Mesenchymal stem cell (in vitro differentiated cells and primary cell): ENCODE results near the gene DHX8.
"Not testable (repeated sequence)": the region's sequence is repeated elsewhere in the genome, so short reads cannot be mapped to it uniquely, and the experiment has no call there.

ENCODE experiments used
- DNase-seq: peaks from one replicate; pipeline ENCODE4 v3.0.0-alpha.2; 2013
- H2AFZ ChIP-seq: one replicate; pipeline ENCODE4 v1.6.1; 2013; ENCODE audit warnings: low read depth, mild to moderate bottlenecking, control low read depth, inconsistent platforms, low read length, moderate library complexity
- H2AK5ac ChIP-seq: 2 replicates; pipeline ENCODE4 v1.6.1; 2013; ENCODE audit warnings: low read length, moderate library complexity, mild to moderate bottlenecking, inconsistent platforms; ENCODE audit not compliant: severe bottlenecking
- H2BK120ac ChIP-seq: one replicate; pipeline ENCODE4 v1.6.1; 2013; ENCODE audit warnings: low read depth, mild to moderate bottlenecking, inconsistent platforms, low read length, moderate library complexity
- H2BK12ac ChIP-seq, 2 experiments: one replicate each; pipeline ENCODE4 v1.6.1; 2013; ENCODE audit warnings: inconsistent platforms in 2 of 2, low read length in 2 of 2, mild to moderate bottlenecking in 2 of 2, moderate library complexity in 2 of 2, control low read depth in 1 of 2
- H2BK15ac ChIP-seq: one replicate; pipeline ENCODE4 v1.6.1; 2013; ENCODE audit warnings: mild to moderate bottlenecking, low read depth, inconsistent platforms; ENCODE audit not compliant: poor library complexity, severe bottlenecking
- H2BK5ac ChIP-seq: 2 replicates; pipeline ENCODE4 v1.6.1; 2013; ENCODE audit warnings: low read depth, mild to moderate bottlenecking, low read length, control low read depth, inconsistent platforms; ENCODE audit not compliant: poor library complexity, severe bottlenecking
- H3K14ac ChIP-seq, 2 experiments: one replicate each; pipeline ENCODE4 v1.6.1; 2013; ENCODE audit warnings: inconsistent platforms in 2 of 2, low read length in 2 of 2, control low read depth in 1 of 2, mild to moderate bottlenecking in 1 of 2, moderate library complexity in 1 of 2
- H3K18ac ChIP-seq, 2 experiments: one replicate each; pipeline ENCODE4 v1.6.1; 2013; ENCODE audit warnings: inconsistent platforms in 2 of 2, low read length in 2 of 2, control low read depth in 1 of 2, low read depth in 1 of 2, mild to moderate bottlenecking in 1 of 2
- H3K23ac ChIP-seq, 2 experiments: one replicate each; pipeline ENCODE4 v1.6.1; 2013; ENCODE audit warnings: inconsistent platforms in 2 of 2, low read length in 2 of 2, mild to moderate bottlenecking in 2 of 2, moderate library complexity in 2 of 2, control low read depth in 1 of 2
- H3K27ac ChIP-seq: 2 replicates; pipeline ENCODE4 v1.5.1; 2013; ENCODE audit warnings: mild to moderate bottlenecking, moderate library complexity, low read length, control low read depth, inconsistent platforms; ENCODE audit not compliant: poor library complexity, severe bottlenecking
- H3K27me3 ChIP-seq, 2 experiments: 2 replicates each; pipeline versions ENCODE4 v1.6.1 to v1.7.0; 2013; ENCODE audit warnings: low read length in 2 of 2, mild to moderate bottlenecking in 2 of 2, moderate library complexity in 2 of 2, control low read depth in 1 of 2, inconsistent platforms in 1 of 2; ENCODE audit not compliant: control insufficient read depth in 1 of 2, insufficient read depth in 1 of 2
- H3K36me3 ChIP-seq, 2 experiments: 2 replicates each; pipeline versions ENCODE4 v1.6.1 to v1.7.0; 2013; ENCODE audit warnings: low read length in 2 of 2, control low read depth in 1 of 2, inconsistent platforms in 1 of 2, low read depth in 1 of 2, mild to moderate bottlenecking in 1 of 2; ENCODE audit not compliant: insufficient read depth in 2 of 2, control insufficient read depth in 1 of 2
- H3K4ac ChIP-seq, 2 experiments: one replicate each; pipeline ENCODE4 v1.6.1; 2013; ENCODE audit warnings: inconsistent platforms in 2 of 2, low read length in 2 of 2, mild to moderate bottlenecking in 2 of 2, moderate library complexity in 2 of 2, control low read depth in 1 of 2, low read depth in 1 of 2
- H3K4me1 ChIP-seq: 2 replicates; pipeline ENCODE4 v1.6.1; 2013; ENCODE audit warnings: low read depth, low read length, control low read depth; ENCODE audit not compliant: control insufficient read depth, insufficient read depth
- H3K4me2 ChIP-seq: 2 replicates; pipeline ENCODE4 v1.6.1; 2013; ENCODE audit warnings: low read length, mild to moderate bottlenecking, inconsistent platforms; ENCODE audit not compliant: poor library complexity, severe bottlenecking
- H3K4me3 ChIP-seq, 2 experiments: 2 replicates each; pipeline versions ENCODE4 v1.5.1 to v1.7.0; 2013; ENCODE audit warnings: low read length in 2 of 2, mild to moderate bottlenecking in 2 of 2, control low read depth in 1 of 2, low read depth in 1 of 2; ENCODE audit not compliant: insufficient read depth in 1 of 2
- H3K79me1 ChIP-seq: replicated peaks from 2 replicates; pipeline ENCODE4 v1.6.1; 2013; ENCODE audit warnings: mild to moderate bottlenecking, control low read depth, low read length, inconsistent platforms; ENCODE audit not compliant: poor library complexity, severe bottlenecking
- H3K9ac ChIP-seq: 2 replicates; pipeline ENCODE4 v1.7.0; 2013; ENCODE audit warnings: mild to moderate bottlenecking, low read length, moderate library complexity
- H3K9me3 ChIP-seq: 2 replicates; pipeline ENCODE4 v1.7.0; 2013; ENCODE audit warnings: mild to moderate bottlenecking, low read length; ENCODE audit not compliant: control insufficient read depth
- H4K8ac ChIP-seq: one replicate; pipeline ENCODE4 v1.6.1; 2013; ENCODE audit warnings: inconsistent platforms, mild to moderate bottlenecking, low read length, moderate library complexity
- H4K91ac ChIP-seq: one replicate; pipeline ENCODE4 v1.6.1; 2013; ENCODE audit warnings: mild to moderate bottlenecking, low read length, inconsistent platforms
- WGBS: methylation state at CpG from one replicate; pipeline ENCODE4 v1.1.7; 2013; ENCODE audit warnings: mixed read lengths; 5-methylcytosine and 5-hydroxymethylcytosine counted together

The DHX8 gene

GRCh38 chr17:43471585-43472160, 12.1 kb upstream of the DHX8 start:
- WGBS = 50% methylated on average over 1 of the region's 2 CpGs
- peaks cover 14% of the 10 kb centered on the region for H3K4me1 ChIP-seq
- no peak overlapping the region for H3K9ac ChIP-seq
- no peak overlapping the region for H3K18ac ChIP-seq
- H3K14ac ChIP-seq = no peak overlapping the region
- no peak overlapping the region for H2BK15ac ChIP-seq
- no peaks in the 10 kb centered on the region for H3K9me3 ChIP-seq
- no peak for DNase-seq
- no peak overlapping the region for H3K4me2 ChIP-seq
- no peak overlapping the region for H2BK5ac ChIP-seq
- no peak overlapping the region for H2AFZ ChIP-seq
- H3K27ac ChIP-seq = no peak overlapping the region
- H4K91ac ChIP-seq = no peak overlapping the region
- H2BK120ac ChIP-seq = no peak overlapping the region
- H2AK5ac ChIP-seq = no peak overlapping the region
- H3K23ac ChIP-seq = no peak overlapping the region
- H2BK12ac ChIP-seq = no peak overlapping the region
- no peaks in the 10 kb centered on the region for H3K36me3 ChIP-seq
- no peak overlapping the region for H4K8ac ChIP-seq
- H3K27me3 ChIP-seq = no peaks in the 10 kb centered on the region
- H3K4ac ChIP-seq = no peak overlapping the region
- no peak overlapping the region for H3K4me3 ChIP-seq
- H3K79me1 ChIP-seq = no peaks in the 10 kb centered on the region

GRCh38 chr17:43475494-43476089, 8.2 kb upstream of the DHX8 start:
- WGBS = 90% methylated on average over 11 of the region's 11 CpGs
- H2AK5ac ChIP-seq = no peak overlapping the region

GRCh38 chr17:43476306-43476705, 7.5 kb upstream of the DHX8 start:
- H3K9ac ChIP-seq, H3K4me2 ChIP-seq, H2BK5ac ChIP-seq, H3K23ac ChIP-seq, H3K4me3 ChIP-seq, DNase-seq, H3K14ac ChIP-seq, H3K36me3 ChIP-seq, H3K27ac ChIP-seq, H3K18ac ChIP-seq, H3K27me3 ChIP-seq, H2AK5ac ChIP-seq, H4K8ac ChIP-seq, H2BK15ac ChIP-seq, H2AFZ ChIP-seq, H3K9me3 ChIP-seq, H3K79me1 ChIP-seq, H2BK120ac ChIP-seq, H3K4me1 ChIP-seq, H4K91ac ChIP-seq, H3K4ac ChIP-seq, H2BK12ac ChIP-seq: not testable (repeated sequence)
- 94% methylated on average over 9 of the region's 9 CpGs for WGBS

More at GRCh38 chr17:43475494-43476089, 8.2 kb upstream of the DHX8 start:
- H3K4me3 ChIP-seq = no peak overlapping the region
- no peaks in the 10 kb centered on the region for H3K36me3 ChIP-seq
- H3K27me3 ChIP-seq = no peaks in the 10 kb centered on the region
- H3K4me1 ChIP-seq = no peaks in the 10 kb centered on the region
- no peaks in the 10 kb centered on the region for H3K79me1 ChIP-seq
- no peak overlapping the region for H2BK5ac ChIP-seq
- no peak overlapping the region for H3K4me2 ChIP-seq
- H2BK12ac ChIP-seq = no peak overlapping the region
- H3K14ac ChIP-seq = no peak overlapping the region
- no peak overlapping the region for H2BK120ac ChIP-seq
- DNase-seq = no peak
- H4K8ac ChIP-seq = no peak overlapping the region
- no peak overlapping the region for H3K18ac ChIP-seq
- H4K91ac ChIP-seq = no peak overlapping the region
- no peak overlapping the region for H3K27ac ChIP-seq
- no peak overlapping the region for H3K4ac ChIP-seq
- no peak overlapping the region for H3K23ac ChIP-seq
- H2AFZ ChIP-seq = no peak overlapping the region
- H2BK15ac ChIP-seq = no peak overlapping the region
- H3K9ac ChIP-seq = no peak overlapping the region
- H3K9me3 ChIP-seq = no peaks in the 10 kb centered on the region

GRCh38 chr17:43477832-43478634, 5.7 kb upstream of the DHX8 start:
- Histone ChIP-seq H4K8ac (no peak overlapping the region), H4K91ac (no peak overlapping the region), H3K27me3 (no peaks in the 10 kb centered on the region), H2AK5ac (no peak overlapping the region), H2BK120ac (no peak overlapping the region), H3K14ac (no peak overlapping the region), H3K27ac (no peak overlapping the region), H2BK12ac (no peak overlapping the region), H3K4ac (no peak overlapping the region), H3K9me3 (no peaks in the 10 kb centered on the region), H3K4me3 (peak overlapping the region in 1 of 2 experiments; percentile 11), H2BK15ac (no peak overlapping the region), H3K36me3 (no peaks in the 10 kb centered on the region), H2AFZ (no peak overlapping the region), H3K79me1 (no peaks in the 10 kb centered on the region), H3K4me2 (no peak overlapping the region), H2BK5ac (no peak overlapping the region), H3K9ac (peak overlapping the region; percentile 51), H3K23ac (no peak overlapping the region), H3K4me1 (no peaks in the 10 kb centered on the region), H3K18ac (no peak overlapping the region)
- no peak for DNase-seq
- 68% methylated on average over 8 of the region's 9 CpGs for WGBS
